SU-DHL-6 (cell line): ENCODE data around the gene PSMB1.

Source experiments
- CTCF ChIP-seq: fragments of 200-600 bp; sonication (generic); IDR thresholded peaks from one replicate; pipeline ENCODE4 v1.5.1; 2017; ENCODE audit warnings: antibody characterized with exemption, mild to moderate bottlenecking, low read length, moderate library complexity; ENCODE audit not compliant: insufficient read depth, poor library complexity, severe bottlenecking
- EZH2phosphoT487 ChIP-seq: fragments of 200-600 bp; sonication (generic), shearing (Covaris generic); conservative IDR thresholded peaks from 2 replicates; pipeline ENCODE4 v1.6.1; 2018; ENCODE audit warnings: mild to moderate bottlenecking, antibody characterized with exemption, low read length, moderate library complexity, mixed read lengths

GRCh38 chr6:170510631-170511030 is 42.5 kb downstream of the PSMB1 start:
- TF ChIP-seq CTCF (no peak), EZH2phosphoT487 (no peak)
